ENCODE results near the gene RIIAD1. TPM values are rescaled to one million over a fixed set of nuclear protein-coding genes. Genes with fewer than 3 reads are reported as not detected.
A peak's percentile ranks its signal among the peaks of the same experiment; 100 is the strongest.

The RIIAD1 gene
- total RNA-seq, 1 donor from 2014 or later: 1.2 TPM

DNA sequence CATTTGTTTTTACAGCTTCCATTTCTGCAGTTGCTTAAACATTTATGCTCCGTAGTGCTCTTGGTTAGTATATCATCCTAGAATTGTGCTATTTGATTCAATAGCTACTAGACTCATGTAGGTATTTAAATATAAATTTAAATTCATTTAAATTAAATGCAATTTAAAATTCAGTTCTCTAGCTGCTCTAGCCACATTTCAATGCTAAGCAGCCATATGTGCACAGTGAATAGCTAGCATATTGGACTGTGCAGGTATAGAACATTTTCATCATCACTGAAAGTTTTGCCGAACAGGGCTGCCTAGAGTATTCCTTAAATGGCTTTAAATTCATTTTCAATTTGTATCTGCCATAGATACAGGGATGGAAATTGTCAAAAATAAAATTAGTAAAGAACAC is 37.2 kb upstream of the RIIAD1 start:
- Mint-ChIP-seq H3K9me3 (ENCODE audit: low read depth) (no peaks in the 10 kb centered on the region), H3K4me1 (ENCODE audit: low read depth) (peaks cover 5% of the 10 kb centered on the region), H3K27ac (no peak overlapping the region), H3K27me3 (no peaks in the 10 kb centered on the region), H3K4me3 (ENCODE audit: low read depth) (no peak overlapping the region), H3K36me3 (ENCODE audit: insufficient read depth) (peaks cover 14% of the 10 kb centered on the region)
- no peak for DNase-seq (ENCODE audit: low spot score, unreplicated experiment)
- TF ChIP-seq, protein P1, sequence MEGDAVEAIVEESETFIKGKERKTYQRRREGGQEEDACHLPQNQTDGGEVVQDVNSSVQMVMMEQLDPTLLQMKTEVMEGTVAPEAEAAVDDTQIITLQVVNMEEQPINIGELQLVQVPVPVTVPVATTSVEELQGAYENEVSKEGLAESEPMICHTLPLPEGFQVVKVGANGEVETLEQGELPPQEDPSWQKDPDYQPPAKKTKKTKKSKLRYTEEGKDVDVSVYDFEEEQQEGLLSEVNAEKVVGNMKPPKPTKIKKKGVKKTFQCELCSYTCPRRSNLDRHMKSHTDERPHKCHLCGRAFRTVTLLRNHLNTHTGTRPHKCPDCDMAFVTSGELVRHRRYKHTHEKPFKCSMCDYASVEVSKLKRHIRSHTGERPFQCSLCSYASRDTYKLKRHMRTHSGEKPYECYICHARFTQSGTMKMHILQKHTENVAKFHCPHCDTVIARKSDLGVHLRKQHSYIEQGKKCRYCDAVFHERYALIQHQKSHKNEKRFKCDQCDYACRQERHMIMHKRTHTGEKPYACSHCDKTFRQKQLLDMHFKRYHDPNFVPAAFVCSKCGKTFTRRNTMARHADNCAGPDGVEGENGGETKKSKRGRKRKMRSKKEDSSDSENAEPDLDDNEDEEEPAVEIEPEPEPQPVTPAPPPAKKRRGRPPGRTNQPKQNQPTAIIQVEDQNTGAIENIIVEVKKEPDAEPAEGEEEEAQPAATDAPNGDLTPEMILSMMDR (IDR thresholded peaks at IDR 0.05; ENCODE audit: unreplicated experiment): no peak

DNA sequence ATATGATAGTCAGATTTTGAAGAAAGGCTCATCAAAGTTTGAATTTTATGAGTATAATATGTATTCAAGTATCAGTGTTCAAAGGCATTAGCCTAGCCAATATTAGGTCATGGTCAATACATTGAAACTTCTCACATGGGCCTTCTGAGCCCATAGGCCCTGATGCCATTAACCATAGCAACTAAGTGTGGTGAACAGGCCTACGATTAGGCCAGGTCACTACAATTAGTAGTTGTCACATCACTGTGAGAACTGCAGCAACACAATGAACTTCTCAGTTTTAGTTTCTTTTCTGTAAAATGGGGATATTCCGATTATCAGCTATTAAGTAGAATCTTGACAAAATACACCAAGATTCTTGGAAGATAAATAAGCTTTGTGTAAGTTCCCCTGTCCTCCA is 34.8 kb upstream of the RIIAD1 start:
- peaks cover 1% of the 10 kb centered on the region for H3K4me1 Mint-ChIP-seq (ENCODE audit: low read depth)
- DNase-seq (ENCODE audit: low spot score, unreplicated experiment): no peak
- H3K36me3 Mint-ChIP-seq (ENCODE audit: insufficient read depth): peaks cover 15% of the 10 kb centered on the region
- no peaks in the 10 kb centered on the region for H3K9me3 Mint-ChIP-seq (ENCODE audit: low read depth)
- H3K27me3 Mint-ChIP-seq: no peaks in the 10 kb centered on the region
- no peak overlapping the region for H3K4me3 Mint-ChIP-seq (ENCODE audit: low read depth)
- H3K27ac Mint-ChIP-seq: no peak overlapping the region
- TF ChIP-seq, protein P1 (IDR thresholded peaks at IDR 0.05; ENCODE audit: unreplicated experiment): no peak

DNA sequence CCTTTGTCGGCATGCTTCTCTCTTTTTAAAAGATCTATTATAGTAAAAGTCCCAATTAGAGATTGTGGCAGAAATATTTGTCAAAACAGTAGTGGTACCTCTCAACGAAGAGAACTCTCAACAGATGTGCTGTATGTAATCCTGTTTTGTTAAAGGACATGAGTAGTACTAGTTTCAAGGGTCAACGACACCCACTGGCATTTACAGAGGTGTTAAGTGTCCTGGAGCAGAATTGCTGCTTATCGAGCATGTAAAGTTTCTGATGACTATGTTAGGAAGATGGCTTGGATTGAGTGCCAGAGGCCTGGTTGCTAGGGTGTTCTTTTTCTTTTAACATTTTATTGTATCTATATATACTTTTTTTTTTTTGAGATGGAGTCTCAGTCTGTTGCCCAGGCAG is 31.8 kb upstream of the RIIAD1 start:
- TF ChIP-seq, protein P1 (IDR thresholded peaks at IDR 0.05; ENCODE audit: unreplicated experiment): no peak
- Mint-ChIP-seq H3K9me3 (ENCODE audit: low read depth) (no peaks in the 10 kb centered on the region), H3K4me1 (ENCODE audit: low read depth) (peaks cover 3% of the 10 kb centered on the region), H3K36me3 (ENCODE audit: insufficient read depth) (peaks cover 24% of the 10 kb centered on the region), H3K4me3 (ENCODE audit: low read depth) (no peak overlapping the region), H3K27ac (no peak overlapping the region), H3K27me3 (no peaks in the 10 kb centered on the region)
- no peak for DNase-seq (ENCODE audit: low spot score, unreplicated experiment)

DNA sequence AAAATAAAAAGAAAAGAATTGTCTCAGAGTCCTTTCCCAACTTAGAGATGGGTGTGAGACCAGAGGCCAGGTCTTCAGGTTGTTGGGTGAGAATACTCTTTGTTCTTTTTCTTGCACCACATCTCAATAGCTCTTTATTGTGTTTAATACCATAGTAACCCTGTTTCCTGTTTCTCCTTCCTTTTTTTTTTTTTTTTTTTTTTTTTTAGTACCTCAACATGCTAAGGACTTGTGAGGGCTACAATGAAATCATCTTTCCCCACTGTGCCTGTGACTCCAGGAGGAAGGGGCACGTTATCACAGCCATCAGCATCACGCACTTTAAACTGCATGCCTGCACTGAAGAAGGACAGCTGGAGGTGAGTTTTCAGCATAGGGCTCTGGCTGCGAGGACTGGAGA is 29.1 kb upstream of the RIIAD1 start:
- TF ChIP-seq, protein P1 (IDR thresholded peaks at IDR 0.05; ENCODE audit: unreplicated experiment): no peak
- DNase-seq (ENCODE audit: low spot score, unreplicated experiment): no peak
- Mint-ChIP-seq H3K4me3 (ENCODE audit: low read depth) (no peak overlapping the region), H3K27me3 (no peaks in the 10 kb centered on the region), H3K4me1 (ENCODE audit: low read depth) (peaks cover 3% of the 10 kb centered on the region), H3K9me3 (ENCODE audit: low read depth) (no peaks in the 10 kb centered on the region), H3K36me3 (ENCODE audit: insufficient read depth) (peaks cover 27% of the 10 kb centered on the region), H3K27ac (no peak overlapping the region)

DNA sequence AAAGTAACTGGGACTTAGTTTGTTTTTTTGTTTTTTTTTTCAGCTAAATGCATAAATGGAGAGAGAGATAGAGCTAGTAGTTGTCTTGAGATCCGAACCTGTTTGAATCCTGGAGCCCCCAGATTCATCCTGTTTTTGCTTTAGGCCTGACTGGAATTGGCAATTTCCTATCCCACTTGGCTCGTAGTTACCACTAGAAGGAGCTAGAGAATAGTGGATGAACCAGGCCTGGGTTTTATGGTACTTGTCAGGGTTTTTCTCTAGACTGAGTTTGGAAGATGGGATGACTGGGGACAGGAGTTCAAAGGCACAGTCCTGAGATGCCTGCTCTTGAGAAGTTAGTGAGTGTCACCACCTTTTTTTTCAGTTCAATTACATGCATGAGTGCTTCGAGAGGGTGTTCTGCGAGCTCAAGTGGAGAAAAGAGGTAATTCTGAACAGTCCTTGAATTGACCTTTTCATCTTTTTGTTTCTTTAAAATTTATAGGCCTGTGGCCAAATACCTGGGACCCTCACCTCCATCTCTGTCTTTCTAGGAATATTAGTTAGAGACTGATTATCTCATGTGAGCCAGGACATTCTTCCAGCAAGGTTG is 28.2 kb upstream of the RIIAD1 start:
- no peak for DNase-seq (ENCODE audit: low spot score, unreplicated experiment)

More for the DNA sequence above, 28.2 kb upstream of the RIIAD1 start:
- peaks cover 10% of the 10 kb centered on the region for H3K4me1 Mint-ChIP-seq (ENCODE audit: low read depth)
- TF ChIP-seq, protein P1 (IDR thresholded peaks at IDR 0.05; ENCODE audit: unreplicated experiment): peak; percentile 75
- H3K27ac Mint-ChIP-seq: no peak overlapping the region
- no peak overlapping the region for H3K4me3 Mint-ChIP-seq (ENCODE audit: low read depth)
- H3K9me3 Mint-ChIP-seq (ENCODE audit: low read depth): no peaks in the 10 kb centered on the region
- peaks cover 23% of the 10 kb centered on the region for H3K36me3 Mint-ChIP-seq (ENCODE audit: insufficient read depth)
- no peaks in the 10 kb centered on the region for H3K27me3 Mint-ChIP-seq

Measured in progenitor cell of endocrine pancreas (in vitro differentiated cells).